Ramos (cell line): ENCODE data around the gene BCL11A.

ENCODE experiments used
- in situ Hi-C: fragments of 300-500 bp; cut with MboI; formaldehyde crosslinking; loops from one replicate; pipeline ENCODE4 v1.14.3; 2022; ENCODE audit warnings: low sequenced_read_pairs; ENCODE audit not compliant: unreplicated experiment

The BCL11A gene

GRCh38 chr2:60495041-60495625 lies 58.3 kb downstream of the BCL11A start:
- in situ Hi-C loops = no loop called here

GRCh38 chr2:60493804-60494387 lies 59.6 kb downstream of the BCL11A start:
- in situ Hi-C loops = no loop called here

GRCh38 chr2:60492548-60492947 lies 60.9 kb downstream of the BCL11A start:
- in situ Hi-C loops = no loop called here

- in situ Hi-C loops = no loop called here
Measured at GRCh38 chr2:60490848-60491247, 62.6 kb downstream of the BCL11A start.

GRCh38 chr2:60490441-60490840 lies 63.0 kb downstream of the BCL11A start:
- in situ Hi-C loops = no loop called here

- in situ Hi-C loops = no loop called here
Measured at GRCh38 chr2:60489289-60489688, 64.2 kb downstream of the BCL11A start.

GRCh38 chr2:60488291-60488690 lies 65.2 kb downstream of the BCL11A start:
- in situ Hi-C loops = no loop called here

GRCh38 chr2:60487174-60487573 lies 66.3 kb downstream of the BCL11A start:
- in situ Hi-C loops = no loop called here

GRCh38 chr2:60486551-60486950 lies 66.9 kb downstream of the BCL11A start:
- in situ Hi-C loops = no loop called here

- in situ Hi-C loops = no loop called here
Measured at GRCh38 chr2:60486067-60486466, 67.4 kb downstream of the BCL11A start.

GRCh38 chr2:60485550-60485949 lies 67.9 kb downstream of the BCL11A start:
- in situ Hi-C loops = no loop called here

GRCh38 chr2:60485055-60485454 lies 68.4 kb downstream of the BCL11A start:
- in situ Hi-C loops = no loop called here

GRCh38 chr2:60484133-60484645 lies 69.3 kb downstream of the BCL11A start:
- in situ Hi-C loops = no loop called here

- in situ Hi-C loops = no loop called here
Measured at GRCh38 chr2:60483401-60483800, 70.1 kb downstream of the BCL11A start.

- in situ Hi-C loops = no loop called here
Measured at GRCh38 chr2:60482222-60482621, 71.2 kb downstream of the BCL11A start.

- in situ Hi-C loops = no loop called here
Measured at GRCh38 chr2:60481257-60481656, 72.2 kb downstream of the BCL11A start.

- in situ Hi-C loops = no loop called here
Measured at GRCh38 chr2:60480089-60480773, 73.2 kb downstream of the BCL11A start.

- in situ Hi-C loops = no loop called here
Measured at GRCh38 chr2:60479226-60480088, 74.0 kb downstream of the BCL11A start.

GRCh38 chr2:60478660-60479059 lies 74.8 kb downstream of the BCL11A start:
- in situ Hi-C loops = no loop called here

GRCh38 chr2:60476206-60476954 lies 77.1 kb downstream of the BCL11A start:
- in situ Hi-C loops = no loop called here
